Activated CD8-positive, alpha-beta memory T cell treated with anti-CD3 and anti-CD28 coated beads, Interleukin-2, amount 10 ng/mL, durations not matched to agents 7 days and 5 days (primary cell): Measurements from ENCODE around the gene CFAP92. TPM values are rescaled to one million over a fixed set of nuclear protein-coding genes. Genes with fewer than 3 reads are reported as not detected.

ENCODE experiments used
- ATAC-seq: fragments of 150-1000 bp; cut with Tn5 transposase; one replicate; pipeline ENCODE4 v1.10.0; 2021; ENCODE audit warnings: moderate library complexity
- CTCF ChIA-PET: fragments of 350-600 bp; sonication (Branson Sonifier 250); formaldehyde crosslinking; loops from one replicate; lab custom pipeline; 2021; ENCODE audit warnings: antibody characterized with exemption; lab: Charles Lee
- DNase-seq: peaks from one replicate; pipeline ENCODE4 v3.0.0-alpha.2; 2020
- H3K27ac Mint-ChIP-seq: one replicate; pipeline ENCODE4 v1.8.0; 2021; ENCODE audit warnings: mild to moderate bottlenecking, mixed read lengths
- H3K27me3 Mint-ChIP-seq: one replicate; pipeline ENCODE4 v1.8.0; 2021; ENCODE audit warnings: mixed read lengths
- H3K36me3 Mint-ChIP-seq: one replicate; pipeline ENCODE4 v1.8.0; 2021; ENCODE audit warnings: mild to moderate bottlenecking, mixed read lengths
- H3K4me1 Mint-ChIP-seq: one replicate; pipeline ENCODE4 v1.8.0; 2021; ENCODE audit warnings: mixed read lengths
- H3K4me3 Mint-ChIP-seq: one replicate; pipeline ENCODE4 v1.8.0; 2021; ENCODE audit warnings: mild to moderate bottlenecking, moderate library complexity, mixed read lengths
- H3K9me3 Mint-ChIP-seq: one replicate; pipeline ENCODE4 v1.8.0; 2022; ENCODE audit warnings: low read depth, mixed read lengths
- total RNA-seq, 2 experiments: library from RNA; stranded (reverse); gene quantifications; one replicate each; pipeline ENCODE4 v1.2.3, GENCODE V29; 2021

CFAP92 gene
- total RNA-seq, 2 experiments from 2014 or later, result 0.12 TPM; not detected in 1

GRCh38 chr3:128879125-128879969, 114.5 kb downstream of the CFAP92 start, which contains the start of gene ACAD9:
Gene ACAD9 (plus strand): TSS chr3:128879620. CDS start chr3:128879692, 72 bp downstream.
- Mint-ChIP-seq H3K27me3 (peaks cover 3% of the 10 kb centered on the region), H3K27ac (peak within 1 kb of the TSS; percentile 95), H3K4me3 (peak within 1 kb of the TSS; percentile 86), H3K4me1 (peaks cover 64% of the 10 kb centered on the region), H3K36me3 (peaks cover 22% of the 10 kb centered on the region), H3K9me3 (no peaks in the 10 kb centered on the region)
- CTCF ChIA-PET, result interaction anchor here (1.0 to 6.1 kb wide), 10 partner anchors 8 to 437 kb away, joined by 3 to 40 read pairs (median 6); a partner anchor contains a TSS
- ATAC-seq (peak; percentile 97), DNase-seq (peak; percentile 98)

GRCh38 chr3:128878556-128879124, 115.2 kb downstream of the CFAP92 start:
- DNase-seq (peak; percentile 50), ATAC-seq (peak; percentile 14)
- Mint-ChIP-seq H3K4me1 (peaks cover 57% of the 10 kb centered on the region), H3K27ac (peak overlapping the region; percentile 95), H3K36me3 (peaks cover 16% of the 10 kb centered on the region), H3K4me3 (peak overlapping the region; percentile 86), H3K27me3 (peaks cover 3% of the 10 kb centered on the region), H3K9me3 (no peaks in the 10 kb centered on the region)
- CTCF ChIA-PET, result interaction anchor here (0.7 to 6.1 kb wide), 13 partner anchors 9 to 438 kb away, joined by 3 to 40 read pairs (median 4); partner anchors contain the start of gene COPG1

DNA sequence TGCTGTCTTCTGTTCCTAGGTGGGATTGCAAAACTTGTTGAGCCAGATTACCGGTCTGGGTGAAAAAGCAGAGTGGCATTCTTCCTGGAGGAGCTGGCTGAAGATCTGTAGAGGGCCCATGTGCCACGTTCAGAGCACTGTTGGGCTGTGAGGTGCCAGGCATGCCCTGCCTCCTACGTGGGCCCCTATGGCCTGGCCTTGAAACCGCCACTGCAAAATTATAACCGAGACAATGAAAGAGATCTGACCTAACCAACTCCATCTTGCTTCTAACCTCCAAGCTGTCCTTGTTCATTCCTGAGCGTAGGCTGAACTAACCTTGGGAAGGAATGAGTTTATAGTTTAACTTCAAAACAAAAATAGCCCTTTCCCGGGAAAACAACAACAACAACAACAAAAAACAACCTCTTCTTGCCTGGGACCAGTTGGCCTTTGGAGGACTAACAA, 115.8 kb downstream of the CFAP92 start:
- H3K27ac Mint-ChIP-seq, result peak overlapping the region; percentile 95
- peaks cover 15% of the 10 kb centered on the region for H3K36me3 Mint-ChIP-seq
- peaks cover 55% of the 10 kb centered on the region for H3K4me1 Mint-ChIP-seq
- no peak for ATAC-seq
- peaks cover 3% of the 10 kb centered on the region for H3K27me3 Mint-ChIP-seq
- H3K9me3 Mint-ChIP-seq, result no peaks in the 10 kb centered on the region
- CTCF ChIA-PET, result interaction anchor here (0.6 to 6.1 kb wide), 15 partner anchors 9 to 371 kb away, joined by 3 to 40 read pairs (median 4); partner anchors contain the start of gene COPG1
- no peak for DNase-seq
- H3K4me3 Mint-ChIP-seq, result peak overlapping the region; percentile 86

- Mint-ChIP-seq H3K27me3 (peaks cover 3% of the 10 kb centered on the region), H3K4me3 (no peak overlapping the region), H3K27ac (no peak overlapping the region), H3K9me3 (no peaks in the 10 kb centered on the region), H3K36me3 (peaks cover 7% of the 10 kb centered on the region), H3K4me1 (peaks cover 34% of the 10 kb centered on the region)
- CTCF ChIA-PET, result interaction anchor here (0.6 to 6.1 kb wide), 13 partner anchors 7 to 370 kb away, joined by 3 to 40 read pairs (median 4); no protein-coding TSS in a partner anchor
- DNase-seq, result peak; percentile 79
- peak; percentile 31 for ATAC-seq
Observed at GRCh38 chr3:128875556-128876120, 118.2 kb downstream of the CFAP92 start.

DNA sequence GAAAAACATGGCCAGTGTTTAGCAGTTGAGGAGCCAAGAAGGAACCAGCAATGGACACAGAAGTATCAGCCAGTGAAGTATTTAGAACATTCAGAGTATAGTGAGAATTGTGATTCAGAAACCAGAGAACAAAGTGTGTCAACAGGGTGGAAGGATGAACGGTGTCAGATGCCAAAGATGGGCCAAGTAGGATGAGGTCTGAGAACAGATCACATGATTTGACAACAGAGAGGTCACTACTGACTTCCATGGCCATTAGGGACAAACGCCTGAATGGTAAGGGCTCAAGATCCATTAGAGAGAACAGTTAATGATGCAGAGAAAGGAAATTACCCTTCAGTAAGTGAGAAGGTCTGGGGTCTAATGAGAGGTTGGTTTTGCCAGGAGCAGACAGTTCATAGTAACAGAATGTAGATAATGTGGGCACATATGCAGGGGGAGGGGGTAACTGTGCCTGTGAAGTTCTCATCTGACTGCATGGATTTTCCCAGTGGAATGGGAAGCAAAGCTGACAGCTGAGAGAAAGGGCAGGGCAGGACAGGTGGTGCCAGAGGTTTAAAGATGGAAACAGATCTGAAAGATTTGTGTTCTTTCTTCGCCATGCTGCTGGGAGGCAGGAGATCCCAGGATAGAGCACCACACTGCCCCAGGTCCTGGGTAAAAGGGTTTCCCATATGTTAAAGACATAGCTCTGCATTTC, 119.2 kb downstream of the CFAP92 start:
- no peak for DNase-seq
- H3K4me3 Mint-ChIP-seq, result no peak overlapping the region
- H3K27ac Mint-ChIP-seq, result no peak overlapping the region
- no peak for ATAC-seq
- H3K27me3 Mint-ChIP-seq, result peaks cover 3% of the 10 kb centered on the region
- CTCF ChIA-PET, result interaction anchor here (1.1 to 6.1 kb wide), 8 partner anchors 8 to 266 kb away, joined by 3 to 40 read pairs (median 4); no protein-coding TSS in a partner anchor
- no peaks in the 10 kb centered on the region for H3K9me3 Mint-ChIP-seq
- H3K4me1 Mint-ChIP-seq, result peaks cover 26% of the 10 kb centered on the region
- H3K36me3 Mint-ChIP-seq, result peaks cover 7% of the 10 kb centered on the region

DNA sequence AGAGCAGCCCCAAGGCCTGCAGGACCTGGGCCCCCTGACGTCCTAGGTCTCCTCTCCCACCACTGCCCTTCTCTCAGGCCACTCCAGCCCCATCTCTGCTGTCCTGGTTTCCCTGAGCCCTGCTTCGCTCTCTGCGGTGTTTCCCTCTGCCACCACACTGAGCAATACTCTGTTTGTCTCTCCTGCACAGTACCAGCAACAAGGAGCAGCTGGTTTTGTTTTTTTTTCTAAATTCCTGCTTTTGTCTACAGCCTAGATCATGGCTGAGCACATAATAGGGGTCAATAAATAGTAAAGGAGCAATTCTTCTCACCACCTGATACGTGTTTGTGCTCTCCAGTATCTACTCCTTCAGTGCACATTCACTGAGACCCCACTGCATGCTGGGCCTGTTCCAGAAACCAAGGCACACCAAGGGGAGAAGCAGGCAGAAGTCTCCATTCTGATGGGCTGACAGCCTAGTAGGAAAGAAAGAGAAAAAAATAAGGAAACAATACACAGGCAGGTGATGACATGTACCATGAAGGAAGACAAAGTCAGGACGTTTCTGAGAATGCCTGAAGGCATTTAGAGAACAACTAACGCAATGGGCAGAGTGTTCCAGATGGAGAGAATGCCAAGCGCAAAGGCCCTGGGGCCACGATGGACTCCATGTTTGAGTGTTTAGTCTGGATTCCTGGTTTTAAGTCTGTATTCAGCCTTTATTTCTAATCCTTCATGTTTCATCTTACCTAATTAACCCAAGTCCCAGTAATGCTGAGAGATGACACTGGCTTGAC, 120.4 kb downstream of the CFAP92 start:
- no peaks in the 10 kb centered on the region for H3K9me3 Mint-ChIP-seq
- H3K36me3 Mint-ChIP-seq, result peaks cover 4% of the 10 kb centered on the region
- H3K4me1 Mint-ChIP-seq, result peaks cover 20% of the 10 kb centered on the region
- peaks cover 3% of the 10 kb centered on the region for H3K27me3 Mint-ChIP-seq
- no peak overlapping the region for H3K4me3 Mint-ChIP-seq
- H3K27ac Mint-ChIP-seq, result no peak overlapping the region
- DNase-seq (no peak), ATAC-seq (no peak)
- CTCF ChIA-PET, result interaction anchor here (0.9 to 1.3 kb wide), 2 partner anchors 69 to 97 kb away, joined by 3 read pairs; no protein-coding TSS in a partner anchor

- ATAC-seq, result no peak
- H3K27me3 Mint-ChIP-seq, result peaks cover 3% of the 10 kb centered on the region
- no peak overlapping the region for H3K27ac Mint-ChIP-seq
- H3K4me3 Mint-ChIP-seq, result no peak overlapping the region
- H3K4me1 Mint-ChIP-seq, result peaks cover 13% of the 10 kb centered on the region
- no peak for DNase-seq
- H3K36me3 Mint-ChIP-seq, result peaks cover 2% of the 10 kb centered on the region
- no peaks in the 10 kb centered on the region for H3K9me3 Mint-ChIP-seq
- CTCF ChIA-PET, result interaction anchor here (0.9 to 1.4 kb wide), 4 partner anchors 27 to 255 kb away, joined by 3 to 4 read pairs (median 4); no protein-coding TSS in a partner anchor
Observed at GRCh38 chr3:128872744-128873143, 121.1 kb downstream of the CFAP92 start.

DNA sequence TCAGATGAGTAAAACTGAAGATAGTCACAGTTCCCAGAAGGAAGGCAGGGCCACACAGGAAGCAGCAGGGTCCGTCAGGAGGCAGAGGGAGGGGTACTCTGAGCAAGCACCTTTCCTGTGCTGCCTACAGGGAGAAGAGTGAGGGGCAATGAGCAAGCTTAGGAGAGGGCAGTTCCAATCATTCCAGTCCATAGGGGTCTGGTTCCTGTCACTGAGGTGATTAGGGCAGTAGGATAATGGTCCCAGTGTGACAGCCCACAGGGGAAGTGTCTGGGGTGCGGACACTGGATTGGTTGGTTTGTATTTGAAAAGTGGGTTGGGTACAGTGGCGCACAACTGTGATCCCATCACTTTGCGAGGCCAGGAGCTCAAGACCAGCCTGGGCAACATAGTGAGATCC, 121.6 kb downstream of the CFAP92 start:
- no peak for DNase-seq
- Mint-ChIP-seq H3K27ac (no peak overlapping the region), H3K9me3 (no peaks in the 10 kb centered on the region), H3K36me3 (no peaks in the 10 kb centered on the region), H3K4me3 (no peak overlapping the region), H3K27me3 (peaks cover 3% of the 10 kb centered on the region), H3K4me1 (peaks cover 13% of the 10 kb centered on the region)
- no peak for ATAC-seq
- CTCF ChIA-PET, result interaction anchor here (0.9 to 1.4 kb wide), 4 partner anchors 26 to 255 kb away, joined by 3 to 4 read pairs (median 4); no protein-coding TSS in a partner anchor

GRCh38 chr3:128870347-128870746, 123.5 kb downstream of the CFAP92 start:
- H3K4me1 Mint-ChIP-seq, result peaks cover 6% of the 10 kb centered on the region
- H3K36me3 Mint-ChIP-seq, result no peaks in the 10 kb centered on the region
- CTCF ChIA-PET, result interaction anchor here (1.4 kb wide), 1 partner anchor 8 kb away, joined by 3 read pairs; no protein-coding TSS in a partner anchor
- DNase-seq (no peak), ATAC-seq (no peak)
- no peak overlapping the region for H3K27ac Mint-ChIP-seq
- peaks cover 3% of the 10 kb centered on the region for H3K27me3 Mint-ChIP-seq
- H3K9me3 Mint-ChIP-seq, result no peaks in the 10 kb centered on the region
- H3K4me3 Mint-ChIP-seq, result no peak overlapping the region

DNA sequence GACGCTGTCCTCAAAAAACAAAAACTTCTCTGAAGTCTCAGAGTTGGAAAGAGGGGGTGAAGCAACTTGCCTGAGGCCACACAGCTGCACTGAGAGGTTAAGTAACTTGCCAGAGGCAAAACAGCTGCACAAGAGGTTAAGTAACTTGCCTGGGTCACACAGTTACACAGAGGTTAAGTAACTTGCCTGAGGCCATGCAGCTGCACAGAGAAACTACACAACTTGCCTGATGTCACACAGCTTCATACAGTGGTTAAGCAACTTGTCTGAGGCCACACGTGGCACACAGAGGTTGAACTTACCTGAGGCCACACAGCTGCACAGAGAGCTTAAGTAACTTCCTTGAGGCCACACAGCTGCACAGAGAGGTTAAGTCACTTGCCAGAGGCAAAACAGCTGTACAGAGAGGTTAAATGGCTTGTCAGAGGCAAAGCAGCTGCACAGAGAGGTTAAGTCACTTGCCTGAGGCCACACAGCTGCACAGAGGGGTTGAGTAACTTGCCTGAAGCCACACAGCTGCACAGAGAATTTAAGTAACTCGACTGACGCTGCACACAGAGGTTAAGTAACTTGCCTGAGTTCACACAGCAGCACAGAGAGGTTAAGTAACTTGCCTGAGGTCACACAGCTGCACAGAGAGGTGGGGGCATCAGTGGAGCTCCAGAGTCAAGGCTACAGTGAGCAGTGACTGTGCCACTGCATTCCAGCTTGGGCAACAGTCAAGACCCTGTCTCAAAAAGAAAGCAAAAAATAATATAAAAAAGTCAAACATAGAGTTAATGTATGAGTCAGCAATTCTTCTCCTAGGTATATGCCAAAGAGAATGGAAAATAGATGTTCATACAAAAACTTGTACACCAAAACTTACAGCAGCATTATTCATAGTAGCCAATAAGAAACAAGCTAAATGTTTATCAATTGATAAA, 126.4 kb downstream of the CFAP92 start:
- Mint-ChIP-seq H3K27me3 (no peaks in the 10 kb centered on the region), H3K36me3 (no peaks in the 10 kb centered on the region), H3K27ac (no peak overlapping the region), H3K9me3 (no peaks in the 10 kb centered on the region), H3K4me1 (peaks cover 5% of the 10 kb centered on the region), H3K4me3 (no peak overlapping the region)
- CTCF ChIA-PET, result interaction anchor here (0.7 to 2.9 kb wide), 8 partner anchors 8 to 259 kb away, joined by 3 to 8 read pairs (median 4); partner anchors contain the start of gene ACAD9
- ATAC-seq, result peak; percentile 16
- DNase-seq, result no peak
